ENCODE results near the gene LCP1. TPM values are rescaled to one million over a fixed set of nuclear protein-coding genes. Genes with fewer than 3 reads are reported as not detected.

Gene LCP1
- total RNA-seq, 1 donor from 2014 or later, result 8.3 TPM

DNA sequence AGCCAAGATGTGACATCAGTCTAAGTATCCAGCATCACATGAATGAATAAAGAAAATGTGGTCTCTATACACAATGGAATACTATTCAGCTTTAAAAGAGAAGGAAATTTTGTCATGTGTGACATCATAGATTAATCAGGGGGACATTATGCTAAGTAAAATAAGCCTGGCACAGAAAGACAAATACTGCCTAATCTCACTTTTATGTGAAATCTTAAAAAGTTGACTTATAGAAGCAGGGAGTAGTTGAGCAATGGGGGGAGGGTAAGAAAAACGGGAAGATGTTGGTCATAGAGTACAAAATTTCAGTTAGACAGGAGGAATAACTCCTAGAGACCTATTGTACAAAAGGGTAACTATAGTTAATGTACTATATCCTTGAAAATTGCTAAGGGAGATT, 10.4 kb upstream of the LCP1 start:
- H3K27ac Mint-ChIP-seq, result no peak overlapping the region
- H3K36me3 Mint-ChIP-seq (ENCODE audit: insufficient read depth), result no peaks in the 10 kb centered on the region
- TF ChIP-seq, protein P1, sequence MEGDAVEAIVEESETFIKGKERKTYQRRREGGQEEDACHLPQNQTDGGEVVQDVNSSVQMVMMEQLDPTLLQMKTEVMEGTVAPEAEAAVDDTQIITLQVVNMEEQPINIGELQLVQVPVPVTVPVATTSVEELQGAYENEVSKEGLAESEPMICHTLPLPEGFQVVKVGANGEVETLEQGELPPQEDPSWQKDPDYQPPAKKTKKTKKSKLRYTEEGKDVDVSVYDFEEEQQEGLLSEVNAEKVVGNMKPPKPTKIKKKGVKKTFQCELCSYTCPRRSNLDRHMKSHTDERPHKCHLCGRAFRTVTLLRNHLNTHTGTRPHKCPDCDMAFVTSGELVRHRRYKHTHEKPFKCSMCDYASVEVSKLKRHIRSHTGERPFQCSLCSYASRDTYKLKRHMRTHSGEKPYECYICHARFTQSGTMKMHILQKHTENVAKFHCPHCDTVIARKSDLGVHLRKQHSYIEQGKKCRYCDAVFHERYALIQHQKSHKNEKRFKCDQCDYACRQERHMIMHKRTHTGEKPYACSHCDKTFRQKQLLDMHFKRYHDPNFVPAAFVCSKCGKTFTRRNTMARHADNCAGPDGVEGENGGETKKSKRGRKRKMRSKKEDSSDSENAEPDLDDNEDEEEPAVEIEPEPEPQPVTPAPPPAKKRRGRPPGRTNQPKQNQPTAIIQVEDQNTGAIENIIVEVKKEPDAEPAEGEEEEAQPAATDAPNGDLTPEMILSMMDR (IDR thresholded peaks at IDR 0.05; ENCODE audit: unreplicated experiment), result no peak
- H3K27me3 Mint-ChIP-seq, result no peaks in the 10 kb centered on the region
- H3K9me3 Mint-ChIP-seq (ENCODE audit: low read depth), result peaks cover 2% of the 10 kb centered on the region
- no peak overlapping the region for H3K4me3 Mint-ChIP-seq (ENCODE audit: low read depth)
- H3K4me1 Mint-ChIP-seq (ENCODE audit: low read depth), result no peaks in the 10 kb centered on the region
- DNase-seq (ENCODE audit: low spot score, unreplicated experiment), result no peak

- TF ChIP-seq, protein P1 (IDR thresholded peaks at IDR 0.05; ENCODE audit: unreplicated experiment), result no peak
- no peaks in the 10 kb centered on the region for H3K27me3 Mint-ChIP-seq
- H3K27ac Mint-ChIP-seq, result no peak overlapping the region
- no peaks in the 10 kb centered on the region for H3K36me3 Mint-ChIP-seq (ENCODE audit: insufficient read depth)
- H3K4me1 Mint-ChIP-seq (ENCODE audit: low read depth), result peaks cover 14% of the 10 kb centered on the region
- no peaks in the 10 kb centered on the region for H3K9me3 Mint-ChIP-seq (ENCODE audit: low read depth)
- DNase-seq (ENCODE audit: low spot score, unreplicated experiment), result no peak
- no peak overlapping the region for H3K4me3 Mint-ChIP-seq (ENCODE audit: low read depth)
Observed at GRCh38 chr13:46185634-46186033, 3.7 kb upstream of the LCP1 start.

GRCh38 chr13:46184277-46184699, 2.3 kb upstream of the LCP1 start:
- no peaks in the 10 kb centered on the region for H3K36me3 Mint-ChIP-seq (ENCODE audit: insufficient read depth)
- peaks cover 24% of the 10 kb centered on the region for H3K4me1 Mint-ChIP-seq (ENCODE audit: low read depth)
- no peaks in the 10 kb centered on the region for H3K9me3 Mint-ChIP-seq (ENCODE audit: low read depth)
- no peak overlapping the region for H3K27ac Mint-ChIP-seq
- H3K4me3 Mint-ChIP-seq (ENCODE audit: low read depth), result no peak overlapping the region
- H3K27me3 Mint-ChIP-seq, result no peaks in the 10 kb centered on the region
- TF ChIP-seq, protein P1 (IDR thresholded peaks at IDR 0.05; ENCODE audit: unreplicated experiment), result peak; percentile 58
- DNase-seq (ENCODE audit: low spot score, unreplicated experiment), result no peak

DNA sequence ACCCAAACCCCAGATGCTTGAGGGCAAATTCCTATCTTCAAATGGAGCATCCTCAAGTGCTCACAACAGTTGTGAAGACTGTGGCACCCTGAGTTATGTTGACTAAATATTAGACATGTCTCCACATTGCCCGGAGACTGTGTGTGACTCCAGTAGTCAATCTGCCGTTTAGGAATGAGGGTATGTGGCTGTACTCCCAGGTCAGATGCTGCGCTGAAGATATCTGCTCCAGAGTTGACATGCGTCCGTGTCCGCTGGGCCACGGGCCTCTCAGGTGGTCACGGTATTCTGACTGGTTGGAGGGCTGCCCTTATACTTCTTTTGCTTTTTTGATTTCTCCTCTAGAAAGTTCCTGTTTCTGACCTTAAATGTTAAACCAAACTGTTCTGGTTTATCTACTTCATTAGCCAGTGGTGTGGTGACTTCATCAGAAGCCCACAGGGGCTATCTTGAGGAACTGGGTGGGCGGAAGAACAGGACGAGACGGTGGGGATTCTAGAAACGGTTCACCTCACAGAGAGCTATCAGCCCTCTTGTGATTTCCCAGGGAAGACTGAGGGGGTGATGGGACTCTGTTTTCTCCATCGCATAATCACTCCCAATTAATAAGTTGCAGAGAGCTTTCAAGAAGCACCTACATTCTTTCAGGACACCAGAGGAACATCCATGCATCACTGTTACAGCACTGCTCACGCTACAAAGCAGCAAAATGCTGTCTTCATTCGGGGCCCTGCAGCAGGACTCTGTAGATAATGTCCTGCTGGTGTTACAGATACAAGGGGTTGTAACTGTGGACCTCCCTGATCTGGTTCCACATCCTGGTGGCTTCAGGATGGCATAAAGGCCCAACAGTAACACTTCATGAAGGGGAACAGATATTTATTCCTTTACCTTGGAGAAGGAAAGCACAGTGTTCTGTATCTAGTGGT, 1.3 kb upstream of the LCP1 start:
- Mint-ChIP-seq H3K4me1 (ENCODE audit: low read depth) (peaks cover 26% of the 10 kb centered on the region), H3K9me3 (ENCODE audit: low read depth) (no peaks in the 10 kb centered on the region), H3K36me3 (ENCODE audit: insufficient read depth) (no peaks in the 10 kb centered on the region), H3K4me3 (ENCODE audit: low read depth) (no peak overlapping the region), H3K27ac (peak overlapping the region; percentile 11), H3K27me3 (no peaks in the 10 kb centered on the region)
- TF ChIP-seq, protein P1 (IDR thresholded peaks at IDR 0.05; ENCODE audit: unreplicated experiment), result no peak
- no peak for DNase-seq (ENCODE audit: low spot score, unreplicated experiment)

DNA sequence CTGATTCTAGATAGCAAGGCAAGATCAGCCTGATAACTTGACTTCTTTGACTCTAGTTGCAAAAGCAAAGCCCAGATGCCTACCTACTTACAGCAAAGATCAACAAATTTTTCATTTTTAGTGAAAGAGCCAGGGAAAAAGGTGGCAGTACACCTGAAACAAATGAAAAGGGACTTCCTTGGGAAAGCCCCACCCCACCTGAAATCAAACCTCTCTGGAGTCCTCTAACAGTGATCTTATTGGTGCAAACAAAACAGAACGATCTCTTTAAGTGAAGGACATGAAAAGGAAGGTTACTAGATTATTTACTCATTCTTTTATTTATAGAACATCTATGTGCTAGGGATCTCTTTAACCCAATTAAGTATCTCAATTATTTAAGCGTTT, 507 bp upstream of the LCP1 start:
- peak overlapping the region; percentile 55 for H3K4me3 Mint-ChIP-seq (ENCODE audit: low read depth)
- peak overlapping the region; percentile 67 for H3K27ac Mint-ChIP-seq
- TF ChIP-seq, protein P1 (IDR thresholded peaks at IDR 0.05; ENCODE audit: unreplicated experiment), result no peak
- no peaks in the 10 kb centered on the region for H3K36me3 Mint-ChIP-seq (ENCODE audit: insufficient read depth)
- no peaks in the 10 kb centered on the region for H3K27me3 Mint-ChIP-seq
- H3K9me3 Mint-ChIP-seq (ENCODE audit: low read depth), result no peaks in the 10 kb centered on the region
- no peak for DNase-seq (ENCODE audit: low spot score, unreplicated experiment)
- H3K4me1 Mint-ChIP-seq (ENCODE audit: low read depth), result peaks cover 26% of the 10 kb centered on the region

All from progenitor cell of endocrine pancreas (in vitro differentiated cells).